Measurements from ENCODE around the gene TMEM63A. TPM values are rescaled to one million over a fixed set of nuclear protein-coding genes. Genes with fewer than 3 reads are reported as not detected.
"Not testable (repeated sequence)": the region's sequence is repeated elsewhere in the genome, so short reads cannot be mapped to it uniquely, and the experiment has no call there.

TMEM63A gene
- total RNA-seq (2022) (93.9 and 116 TPM in 2 replicates), Bru-seq, nascent RNA (percentile 80 among the genes with signal in this experiment), BruChase-seq, experiment 1, labeled RNA remaining after a 2-hour chase (percentile 87 among the genes with signal in this experiment), BruChase-seq, experiment 2, labeled RNA remaining after a 6-hour chase (percentile 83 among the genes with signal in this experiment)
- long read RNA-seq, full-length matches to known transcripts = 25 of 52 reads
- long read RNA-seq, partial matches to known transcripts = 10 of 52 reads
- long read RNA-seq, other reads (novel, unspliced or antisense) = 17 of 52 reads

DNA sequence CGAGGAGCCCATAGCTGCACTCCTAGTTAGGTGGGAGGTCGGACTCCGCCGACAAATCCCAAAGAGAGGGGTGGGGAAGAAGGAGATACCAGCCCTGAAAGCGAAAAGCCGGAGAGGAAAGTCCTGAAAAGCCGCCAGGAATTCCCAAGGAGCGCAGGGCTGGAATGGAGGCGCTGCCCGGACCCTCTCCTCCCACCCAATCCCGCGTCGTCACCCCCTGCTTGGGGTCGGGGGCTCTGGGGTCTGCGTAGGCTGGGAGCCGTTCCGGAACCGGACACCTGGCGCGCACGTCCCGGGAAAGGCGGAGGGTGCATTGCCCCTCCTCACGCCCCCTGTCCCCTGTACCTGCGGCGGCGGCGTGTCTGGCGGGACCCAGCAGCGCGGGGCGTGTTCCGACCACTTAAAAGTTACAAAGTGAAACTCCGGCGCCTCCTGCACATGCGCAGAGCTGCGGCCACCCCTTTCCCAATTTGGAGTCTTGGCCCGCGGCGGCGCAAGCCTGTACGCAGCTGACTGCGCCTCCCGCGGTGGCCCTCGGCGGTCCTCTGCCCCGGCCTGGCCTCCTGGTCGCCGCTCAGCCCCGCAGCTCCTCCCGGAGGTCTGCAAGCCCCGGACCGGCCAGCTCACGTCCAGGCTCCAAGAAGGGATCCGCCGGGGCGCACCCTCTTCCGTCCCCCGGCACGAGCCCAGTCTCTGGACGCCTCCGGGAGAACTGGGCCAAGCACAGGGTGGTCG, at the start of gene TMEM63A:
TSS of gene TMEM63A (minus strand) at position 422 of the 735 bp plus-strand sequence. CDS start 4,800 bp downstream, outside the sequence.
- CTCF ChIA-PET = interaction anchor here (0.7 to 2.8 kb wide), 10 partner anchors 16 to 441 kb away, joined by 3 to 13 read pairs (median 5); partner anchors contain the start of genes PYCR2 and SRP9
- Histone ChIP-seq H3K9me3 (no peaks in the 10 kb centered on the region), H3K27me3 (replicated peaks; ENCODE audit: control insufficient read depth, insufficient read depth, low read length) (no peaks in the 10 kb centered on the region), H3K4me3 (ENCODE audit: low read depth, low read length) (peak within 1 kb of the TSS; percentile 91), H3K4me1 (peaks cover 30% of the 10 kb centered on the region), H3K36me3 (ENCODE audit: control insufficient read depth, insufficient read depth, low read length) (no peaks in the 10 kb centered on the region)
- peak within 1 kb of the TSS; percentile 91 for H3K27ac Mint-ChIP-seq (ENCODE audit: unreplicated experiment)
- POLR2A ChIA-PET = interaction anchor here (1.0 to 2.7 kb wide), 9 partner anchors 10 to 180 kb away, joined by 3 to 33 read pairs (median 5); partner anchors contain the start of genes H3-3A, PYCR2 and SRP9
- peak in 1 of 2 experiments; percentile 30 for TF ChIP-seq CTCF (IDR thresholded peaks at IDR 0.05; ENCODE audit: insufficient read depth in 1 of 2, low read depth in 1 of 2, low read length in 1 of 2, severe bottlenecking in 1 of 2, unreplicated experiment in 1 of 2)
- peak within 1 kb of the TSS; percentile 95 for H3K4me3 Mint-ChIP-seq (ENCODE audit: unreplicated experiment)
- TSS peak; percentile 37 for BruUV-seq (replicated peaks)
- intact Hi-C loops (cut with micrococcal nuclease; ENCODE audit: unreplicated experiment) = loop anchor here (1.0 kb wide), 2 partner anchors 42 to 69 kb away; partner anchors contain the start of gene PYCR2
- H3K36me3 Mint-ChIP-seq (ENCODE audit: insufficient read depth, unreplicated experiment) = peaks cover 20% of the 10 kb centered on the region
- H3K9me3 Mint-ChIP-seq (ENCODE audit: unreplicated experiment) = no peaks in the 10 kb centered on the region
- H3K4me1 Mint-ChIP-seq (ENCODE audit: low read depth, unreplicated experiment) = peaks cover 24% of the 10 kb centered on the region
- DNase-seq = peak; percentile 92 to 95
- H3K27me3 Mint-ChIP-seq (ENCODE audit: insufficient read depth, unreplicated experiment) = no peaks in the 10 kb centered on the region

DNA sequence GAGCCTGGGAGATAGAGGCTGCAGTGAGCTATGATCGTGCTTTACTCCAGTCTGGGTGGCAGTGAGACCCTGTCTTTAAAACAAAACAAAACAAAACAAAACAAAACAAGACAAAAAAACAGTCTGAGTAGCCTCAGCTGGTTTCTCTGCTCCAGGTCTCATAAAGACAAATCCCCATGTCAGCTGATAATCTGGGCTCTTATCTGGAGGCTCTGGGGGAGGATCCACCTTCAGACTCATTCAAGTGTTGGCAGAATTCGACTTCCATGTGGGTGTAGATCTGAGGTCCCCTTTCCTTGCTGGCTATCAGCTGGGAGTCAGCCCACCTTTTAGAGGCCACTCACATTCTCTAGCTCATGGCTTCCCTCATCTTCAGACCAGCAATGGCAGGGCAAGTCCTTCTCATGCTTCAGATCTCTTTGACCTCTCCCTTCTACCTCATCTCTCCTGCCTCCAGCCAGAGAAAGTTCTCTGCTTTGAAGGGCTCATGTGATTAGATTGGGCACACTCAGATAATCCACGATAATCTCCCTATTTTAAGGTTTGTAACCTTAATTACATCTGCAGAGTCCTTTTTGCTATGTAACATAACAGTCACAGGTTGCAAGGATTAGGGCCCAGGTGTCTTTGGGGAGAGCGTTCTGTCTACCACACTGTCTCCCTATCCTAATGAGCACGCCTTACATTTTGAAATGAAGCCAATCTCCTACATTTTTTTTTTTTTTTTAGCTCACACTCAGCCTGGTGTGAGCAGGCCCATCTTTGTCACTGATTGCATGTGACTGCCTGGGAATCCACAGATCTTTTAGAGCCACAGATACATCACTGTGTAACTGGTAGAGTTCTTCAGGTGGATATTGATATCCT, 49.3 kb upstream of the TMEM63A start:
- Mint-ChIP-seq H3K4me3 (ENCODE audit: unreplicated experiment) (no peak overlapping the region), H3K36me3 (ENCODE audit: insufficient read depth, unreplicated experiment) (no peaks in the 10 kb centered on the region), H3K4me1 (ENCODE audit: low read depth, unreplicated experiment) (no peaks in the 10 kb centered on the region), H3K9me3 (ENCODE audit: unreplicated experiment) (no peaks in the 10 kb centered on the region), H3K27ac (ENCODE audit: unreplicated experiment) (no peak overlapping the region), H3K27me3 (ENCODE audit: insufficient read depth, unreplicated experiment) (no peaks in the 10 kb centered on the region)
- BruUV-seq (replicated peaks) = no TSS peak
- no peak for TF ChIP-seq CTCF (IDR thresholded peaks at IDR 0.05; ENCODE audit: insufficient read depth in 1 of 2, low read depth in 1 of 2, low read length in 1 of 2, severe bottlenecking in 1 of 2, unreplicated experiment in 1 of 2)
- Histone ChIP-seq H3K4me1 (no peaks in the 10 kb centered on the region), H3K36me3 (ENCODE audit: control insufficient read depth, insufficient read depth, low read length) (no peaks in the 10 kb centered on the region), H3K27me3 (replicated peaks; ENCODE audit: control insufficient read depth, insufficient read depth, low read length) (no peaks in the 10 kb centered on the region), H3K4me3 (ENCODE audit: low read depth, low read length) (no peak overlapping the region), H3K9me3 (no peaks in the 10 kb centered on the region)
- ChIA-PET CTCF (no interaction called here), POLR2A (interaction anchor here (0.5 to 0.6 kb wide), 2 partner anchors 45 to 352 kb away, joined by 3 read pairs; no protein-coding TSS in a partner anchor)
- intact Hi-C loops (cut with micrococcal nuclease; ENCODE audit: unreplicated experiment) = no loop called here
- DNase-seq = no peak

DNA sequence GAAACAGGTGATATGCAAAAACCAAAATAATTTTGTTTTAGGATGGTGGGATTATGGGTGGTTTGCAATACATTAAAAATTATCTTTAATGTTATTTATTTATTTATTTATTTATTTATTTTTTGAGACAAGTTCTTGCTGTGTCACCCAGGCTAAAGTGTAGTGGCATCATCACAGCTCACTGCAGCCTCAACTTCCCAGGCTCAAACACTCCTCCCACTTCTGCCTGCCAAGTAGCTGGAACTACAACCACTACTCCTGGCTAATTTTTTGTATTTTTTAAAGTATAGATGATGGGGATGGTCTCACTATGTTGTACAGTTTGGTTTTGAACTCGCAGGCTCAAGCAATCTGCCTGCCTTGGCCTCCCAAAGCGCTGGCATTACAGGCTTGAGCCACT, 48.4 kb upstream of the TMEM63A start:
- H3K36me3 Mint-ChIP-seq (ENCODE audit: insufficient read depth, unreplicated experiment) = no peaks in the 10 kb centered on the region
- H3K4me3 Mint-ChIP-seq (ENCODE audit: unreplicated experiment) = no peak overlapping the region
- CTCF ChIA-PET = no interaction called here
- DNase-seq = no peak
- H3K4me1 Mint-ChIP-seq (ENCODE audit: low read depth, unreplicated experiment) = no peaks in the 10 kb centered on the region
- H3K27me3 ChIP-seq (replicated peaks; ENCODE audit: control insufficient read depth, insufficient read depth, low read length) = no peaks in the 10 kb centered on the region
- no peak for TF ChIP-seq CTCF (IDR thresholded peaks at IDR 0.05; ENCODE audit: insufficient read depth in 1 of 2, low read depth in 1 of 2, low read length in 1 of 2, severe bottlenecking in 1 of 2, unreplicated experiment in 1 of 2)
- no peaks in the 10 kb centered on the region for H3K36me3 ChIP-seq (ENCODE audit: control insufficient read depth, insufficient read depth, low read length)
- H3K4me1 ChIP-seq = no peaks in the 10 kb centered on the region
- POLR2A ChIA-PET = no interaction called here
- no peaks in the 10 kb centered on the region for H3K27me3 Mint-ChIP-seq (ENCODE audit: insufficient read depth, unreplicated experiment)
- BruUV-seq (replicated peaks) = no TSS peak
- intact Hi-C loops (cut with micrococcal nuclease; ENCODE audit: unreplicated experiment) = no loop called here
- H3K4me3 ChIP-seq (ENCODE audit: low read depth, low read length) = no peak overlapping the region
- no peaks in the 10 kb centered on the region for H3K9me3 Mint-ChIP-seq (ENCODE audit: unreplicated experiment)
- no peaks in the 10 kb centered on the region for H3K9me3 ChIP-seq
- no peak overlapping the region for H3K27ac Mint-ChIP-seq (ENCODE audit: unreplicated experiment)

DNA sequence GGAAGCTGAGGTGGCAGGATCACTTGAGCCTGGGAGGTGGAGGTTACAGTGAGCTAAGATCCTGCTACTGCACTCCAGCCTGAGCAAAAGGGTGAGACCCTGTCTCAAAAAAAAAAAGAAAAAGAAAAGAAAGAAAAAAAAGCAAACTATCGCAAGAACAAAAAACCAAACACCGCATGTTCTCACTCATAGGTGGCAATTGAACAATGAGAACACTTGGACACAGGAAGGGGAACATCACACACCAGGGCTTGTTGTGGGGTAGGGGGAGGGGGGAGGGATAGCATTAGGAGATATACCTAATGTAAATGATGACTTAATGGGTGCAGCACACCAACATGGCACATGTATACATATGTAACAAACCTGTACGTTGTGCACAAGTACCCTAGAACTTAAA, 47.3 kb upstream of the TMEM63A start:
- H3K27me3 Mint-ChIP-seq (ENCODE audit: insufficient read depth, unreplicated experiment); H3K36me3 Mint-ChIP-seq (ENCODE audit: insufficient read depth, unreplicated experiment); H3K4me1 Mint-ChIP-seq (ENCODE audit: low read depth, unreplicated experiment); DNase-seq; H3K4me3 ChIP-seq (ENCODE audit: low read depth, low read length); H3K27ac Mint-ChIP-seq (ENCODE audit: unreplicated experiment); POLR2A ChIA-PET; intact Hi-C loops (cut with micrococcal nuclease; ENCODE audit: unreplicated experiment); H3K27me3 ChIP-seq (replicated peaks; ENCODE audit: control insufficient read depth, insufficient read depth, low read length); H3K4me3 Mint-ChIP-seq (ENCODE audit: unreplicated experiment); BruUV-seq (replicated peaks); H3K4me1 ChIP-seq; H3K36me3 ChIP-seq (ENCODE audit: control insufficient read depth, insufficient read depth, low read length); H3K9me3 Mint-ChIP-seq (ENCODE audit: unreplicated experiment); CTCF ChIA-PET; H3K9me3 ChIP-seq: not testable (repeated sequence)
